ENCODE results near the gene C18orf54.

DNA sequence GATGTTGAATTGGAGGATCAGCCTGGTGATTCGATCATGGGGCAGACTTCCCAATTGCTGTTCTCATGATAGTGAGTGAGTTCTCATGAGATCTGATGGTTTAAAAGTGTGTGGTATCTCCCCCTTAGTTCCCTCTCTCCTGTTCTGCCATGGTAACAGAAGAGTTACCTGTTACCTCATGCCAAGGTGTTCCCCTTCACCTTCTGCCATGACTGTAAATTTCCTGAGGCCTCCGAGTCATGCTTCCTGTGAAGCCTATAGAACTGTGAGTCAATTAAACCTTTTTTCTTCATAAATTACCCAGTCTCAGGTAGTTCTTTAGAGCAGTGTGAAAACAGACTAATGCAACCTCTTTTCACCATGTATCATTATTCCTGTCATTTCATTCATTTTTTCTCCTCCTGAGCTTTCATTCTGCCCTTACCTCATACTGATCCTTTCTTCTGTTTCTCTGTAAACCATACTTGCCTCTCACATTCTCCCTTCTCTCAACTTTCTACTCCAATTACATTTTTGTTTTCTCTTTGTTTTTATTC is 22.0 kb upstream of the C18orf54 start:
- TF ChIP-seq, protein P1, sequence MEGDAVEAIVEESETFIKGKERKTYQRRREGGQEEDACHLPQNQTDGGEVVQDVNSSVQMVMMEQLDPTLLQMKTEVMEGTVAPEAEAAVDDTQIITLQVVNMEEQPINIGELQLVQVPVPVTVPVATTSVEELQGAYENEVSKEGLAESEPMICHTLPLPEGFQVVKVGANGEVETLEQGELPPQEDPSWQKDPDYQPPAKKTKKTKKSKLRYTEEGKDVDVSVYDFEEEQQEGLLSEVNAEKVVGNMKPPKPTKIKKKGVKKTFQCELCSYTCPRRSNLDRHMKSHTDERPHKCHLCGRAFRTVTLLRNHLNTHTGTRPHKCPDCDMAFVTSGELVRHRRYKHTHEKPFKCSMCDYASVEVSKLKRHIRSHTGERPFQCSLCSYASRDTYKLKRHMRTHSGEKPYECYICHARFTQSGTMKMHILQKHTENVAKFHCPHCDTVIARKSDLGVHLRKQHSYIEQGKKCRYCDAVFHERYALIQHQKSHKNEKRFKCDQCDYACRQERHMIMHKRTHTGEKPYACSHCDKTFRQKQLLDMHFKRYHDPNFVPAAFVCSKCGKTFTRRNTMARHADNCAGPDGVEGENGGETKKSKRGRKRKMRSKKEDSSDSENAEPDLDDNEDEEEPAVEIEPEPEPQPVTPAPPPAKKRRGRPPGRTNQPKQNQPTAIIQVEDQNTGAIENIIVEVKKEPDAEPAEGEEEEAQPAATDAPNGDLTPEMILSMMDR (IDR thresholded peaks at IDR 0.05; ENCODE audit: low read length), result no peak
- no peak for TF ChIP-seq EZH2 (IDR thresholded peaks at IDR 0.05; ENCODE audit: borderline replicate concordance, low read length)

Measured in OCI-LY1 (cell line).